Measurements from ENCODE around the gene APOBEC3B. TPM values are rescaled to one million over a fixed set of nuclear protein-coding genes. Genes with fewer than 3 reads are reported as not detected.

The APOBEC3B gene
- total and polyA plus RNA-seq, 9 of the 15 experiments (the other 6 are each of a cell fraction or from before 2014, with no cell fraction given) = 5.9 to 166 (median 43.2) TPM

GRCh38 chr22:38981992-38982927, at the start of gene APOBEC3B (continued):
- no peak for TF ChIP-seq ZBTB11 (CRISPR knock-in tag; IDR thresholded peaks at IDR 0.05)
- TF ChIP-seq CCNT2 (IDR thresholded peaks at IDR 0.05; ENCODE audit: borderline replicate concordance, extremely low read depth, insufficient read length, low read depth, low read length) = no peak
- TF ChIP-seq NR2C2 (CRISPR knock-in tag; IDR thresholded peaks at IDR 0.05) = no peak
- TF ChIP-seq NR2C2 (tag; IDR thresholded peaks at IDR 0.05) = peak; percentile 72
- TF ChIP-seq HINFP (tag; conservative IDR thresholded peaks at IDR 0.05; ENCODE audit: low read depth) = no peak
- TF ChIP-seq PML (IDR thresholded peaks at IDR 0.05; ENCODE audit: low read length) = no peak
- peak; percentile 54; the same call in 1 of the 2 replicates for TF ChIP-seq GABPA (tag; conservative IDR thresholded peaks at IDR 0.05; ENCODE audit: low read depth)
- 0 out of 2 replicates have a peak, but pooled peaks have one; percentile 36 for TF ChIP-seq NR3C1 (CRISPR knock-in tag; IDR thresholded peaks at IDR 0.05)
- no peak; the same call in 1 of the 2 replicates for TF ChIP-seq MTA3 (IDR thresholded peaks at IDR 0.05; ENCODE audit: borderline replicate concordance)
- TF ChIP-seq L3MBTL2 (IDR thresholded peaks at IDR 0.05) = peak; percentile 77
- TF ChIP-seq ASH1L (IDR thresholded peaks at IDR 0.05; ENCODE audit: borderline replicate concordance, low read depth, partially characterized antibody) = no peak
- no peak for TF ChIP-seq GMEB1 (CRISPR knock-in tag; IDR thresholded peaks at IDR 0.05)
- no peak for TF ChIP-seq ZC3H11A (IDR thresholded peaks at IDR 0.05; ENCODE audit: low read depth, low read length)
- no peak for TF ChIP-seq BCLAF1 (IDR thresholded peaks at IDR 0.05; ENCODE audit: borderline replicate concordance in 1 of 2, control insufficient read depth in 1 of 2, low read depth in 2 of 2, low read length in 1 of 2)
- TF ChIP-seq CEBPB (tag; IDR thresholded peaks at IDR 0.05) = no peak

Measured in K562 (cell line).